Psoas muscle (tissue), 8 donors: ENCODE results near the gene PRKCA. TPM values are rescaled to one million over a fixed set of nuclear protein-coding genes. Genes with fewer than 3 reads are reported as not detected.

Source experiments
- ATAC-seq, 4 donors: fragments of 200-7000 bp; cut with Tn5 transposase; one replicate each; pipeline ENCODE4 v1.9.1; 2020; ENCODE audit warnings: moderate library complexity in 3 of 4, mild to moderate bottlenecking in 2 of 4
- DNase-seq, 2 donors: peaks; one replicate each; pipeline ENCODE4 v3.0.0-alpha.2; 2020
- H3K27ac ChIP-seq: fragments of 200-600 bp; one replicate; pipeline ENCODE4 v1.8.0; 2022
- H3K27me3 ChIP-seq, 3 donors: fragments of 200-600 bp in 1 of 3; one replicate each; pipeline versions ENCODE4 v1.6.1 to v1.8.0; 2013 to 2022; ENCODE audit warnings: low read length in 2 of 3, mild to moderate bottlenecking in 2 of 3, moderate library complexity in 1 of 3; ENCODE audit not compliant: insufficient read depth in 3 of 3
- H3K36me3 ChIP-seq, 2 donors: fragments of 200-600 bp in 1 of 2; one replicate each; pipeline versions ENCODE4 v1.6.1 to v1.8.0; 2013 to 2022; ENCODE audit warnings: low read depth in 1 of 2, mild to moderate bottlenecking in 1 of 2, moderate library complexity in 1 of 2; ENCODE audit not compliant: insufficient read depth in 1 of 2
- H3K4me1 ChIP-seq: fragments of 200-600 bp; one replicate; pipeline ENCODE4 v1.8.0; 2022
- H3K4me3 ChIP-seq: fragments of 200-600 bp; one replicate; pipeline ENCODE4 v1.8.0; 2022; ENCODE audit warnings: mild to moderate bottlenecking
- H3K9me3 ChIP-seq: fragments of 200-600 bp; one replicate; pipeline ENCODE4 v1.8.0; 2022
- CTCF ChIP-seq: fragments of 200-600 bp; IDR thresholded peaks from one replicate; pipeline ENCODE4 v1.8.0; 2022; ENCODE audit warnings: antibody characterized with exemption
- WGBS, 3 donors: extraction: QIAGEN DNeasy Blood & Tissue Kit; methylation state at CpG; one replicate each; pipeline versions ENCODE4 v1.1.6 to v1.1.7; 2013; 5-methylcytosine and 5-hydroxymethylcytosine counted together
- intact Hi-C, 2 donors: fragments of 100-400 bp; cut with DNase I; formaldehyde crosslinking; loops; one replicate each; pipeline versions ENCODE4 v1.11.0 to v1.14.2; 2022
- polyA plus RNA-seq, 3 donors: library from polyadenylated mRNA; stranded (reverse); fragments of 200-250 nt; gene quantifications; one replicate each; pipeline ENCODE4 v1.2.3, GENCODE V29; 2013
- total RNA-seq, 4 donors: library from RNA; stranded (reverse); fragmentation: NEBNext Ultra II Directional in 2 of 4; extraction: Animal tissue kit (Norgen Biotek cat#: 25700) in 2 of 4; gene quantifications; one replicate each; pipeline versions ENCODE4 v1.2.1 to v1.2.4, GENCODE V29; 2021 to 2023
- donor health status: healthy with polysubstance abuse.
- donor health status: DM: no; HTN: no; CAD: no; lungs with moderate emphysema.
- donor health status: Bipolar disorder and iron deficiency.
- donor health status: healthy.
- donor health status: DM: yes; HTN: yes; CAD: no.
- donor health status: DM: no; HTN: no; CAD: no.
- donor health status: DM: no; HTN: no; CAD: no.
- donor health status: DM: yes; HTN: yes; CAD: no.

PRKCA gene
- total and polyA plus RNA-seq, 7 donors = 0.35 to 15.5 (median 8.2) TPM

GRCh38 chr17:66443166-66443565 lies 140.8 kb downstream of the PRKCA start:
- ATAC-seq = no peak
- H3K27me3 ChIP-seq = no peaks in the 10 kb centered on the region
- no peak overlapping the region for H3K27ac ChIP-seq

GRCh38 chr17:66443606-66444005 lies 141.2 kb downstream of the PRKCA start:
- 70 to 85% (median 71%) methylated on average over 9 of the region's 9 CpGs for WGBS, 3 donors
- no peak overlapping the region for H3K4me3 ChIP-seq
- intact Hi-C loops = no loop called here

More at GRCh38 chr17:66443166-66443565, 140.8 kb downstream of the PRKCA start:
- intact Hi-C loops = no loop called here
- TF ChIP-seq CTCF = no peak
- Histone ChIP-seq H3K4me3 (no peak overlapping the region), H3K4me1 (no peaks in the 10 kb centered on the region), H3K36me3 (no peaks in the 10 kb centered on the region), H3K9me3 (no peaks in the 10 kb centered on the region)
- 60 to 75% (median 62%) methylated on average over 2 of the region's 2 CpGs for whole genome bisulfite sequencing, 3 donors
- DNase-seq = no peak

GRCh38 chr17:66444031-66444430 lies 141.6 kb downstream of the PRKCA start:
- no peak for TF ChIP-seq CTCF
- intact Hi-C loops = no loop called here
- H3K27me3 ChIP-seq = no peaks in the 10 kb centered on the region
- no peaks in the 10 kb centered on the region for H3K4me1 ChIP-seq
- ATAC-seq = no peak
- 85 to 89% (median 86%) methylated on average over 4 of the region's 4 CpGs for WGBS, 3 donors
- no peak for DNase-seq
- no peaks in the 10 kb centered on the region for H3K36me3 ChIP-seq
- no peak overlapping the region for H3K4me3 ChIP-seq
- no peak overlapping the region for H3K27ac ChIP-seq
- no peaks in the 10 kb centered on the region for H3K9me3 ChIP-seq

More at GRCh38 chr17:66443606-66444005, 141.2 kb downstream of the PRKCA start:
- no peak for TF ChIP-seq CTCF
- Histone ChIP-seq H3K27me3 (no peaks in the 10 kb centered on the region), H3K27ac (no peak overlapping the region), H3K4me1 (no peaks in the 10 kb centered on the region), H3K36me3 (no peaks in the 10 kb centered on the region), H3K9me3 (no peaks in the 10 kb centered on the region)
- ATAC-seq (no peak), DNase-seq (no peak)

GRCh38 chr17:66445229-66445628 lies 142.8 kb downstream of the PRKCA start:
- Histone ChIP-seq H3K27me3 (no peaks in the 10 kb centered on the region), H3K36me3 (no peaks in the 10 kb centered on the region), H3K9me3 (no peaks in the 10 kb centered on the region), H3K27ac (no peak overlapping the region), H3K4me3 (no peak overlapping the region), H3K4me1 (no peaks in the 10 kb centered on the region)
- DNase-seq (no peak), ATAC-seq (no peak)
- TF ChIP-seq CTCF = no peak
- WGBS, 3 donors = 50 to 65% (median 60%) methylated on average over 3 of the region's 3 CpGs
- intact Hi-C loops = no loop called here

- Histone ChIP-seq H3K36me3 (no peaks in the 10 kb centered on the region), H3K9me3 (no peaks in the 10 kb centered on the region), H3K27ac (no peak overlapping the region), H3K27me3 (no peaks in the 10 kb centered on the region), H3K4me3 (no peak overlapping the region), H3K4me1 (no peaks in the 10 kb centered on the region)
- DNase-seq (no peak), ATAC-seq (no peak)
- no peak for TF ChIP-seq CTCF
- intact Hi-C loops = no loop called here
- 88 to 92% (median 90%) methylated on average over 2 of the region's 2 CpGs for WGBS, 3 donors
These were observed 144.0 kb downstream of the PRKCA start for GRCh38 chr17:66446419-66446818.
